H1 (cell line): ENCODE measurements around the gene ARHGEF25. TPM values are rescaled to one million over a fixed set of nuclear protein-coding genes. Genes with fewer than 3 reads are reported as not detected.

Experiments
- BCL11A ChIP-seq, 2 experiments: IDR thresholded peaks; one replicate each; pipeline ENCODE4 v1.6.1; 2011; ENCODE audit warnings: low read depth in 2 of 2, low read length in 2 of 2, mild to moderate bottlenecking in 2 of 2
- BRCA1 ChIP-seq: IDR thresholded peaks from 2 replicates; pipeline ENCODE4 v1.6.1; 2012; ENCODE audit warnings: low read depth, low read length, improper control_type of control experiment
- NANOG ChIP-seq: IDR thresholded peaks from 2 replicates; pipeline ENCODE4 v1.6.1; 2011; ENCODE audit warnings: low read length, low read depth, mild to moderate bottlenecking, inconsistent platforms; ENCODE audit not compliant: insufficient read depth, poor library complexity, severe bottlenecking
- NRF1 ChIP-seq: IDR thresholded peaks from 2 replicates; pipeline ENCODE4 v1.6.1; 2011; ENCODE audit warnings: mild to moderate bottlenecking, low read depth, low read length, improper control_type of control experiment
- SUZ12 ChIP-seq: fragments of 200-600 bp; sonication (generic); IDR thresholded peaks from 2 replicates; pipeline ENCODE4 v1.6.1; 2012; ENCODE audit warnings: mild to moderate bottlenecking, inconsistent platforms, low read length, moderate library complexity, mixed read lengths
- TAF1 ChIP-seq: IDR thresholded peaks from 2 replicates; pipeline ENCODE4 v1.6.1; 2011; ENCODE audit warnings: mild to moderate bottlenecking, low read depth, low read length
- polyA plus RNA-seq, 7 experiments: library from polyadenylated mRNA; depleted of rRNA in 3 of 7; stranded (reverse) in 5 of 7; unstranded in 2 of 7; fragments of >200 nt in 5 of 7; fragments of 200-250 nt in 2 of 7; gene quantifications; 1 replicate in 5 of 7; 2 replicates in 1 of 7; 4 replicates in 1 of 7; pipeline versions ENCODE4 v1.2.1 to v1.2.3, GENCODE V29; 2011 to 2013; ENCODE audit warnings: missing spikeins in 2 of 7, mixed read lengths in 2 of 7
- total RNA-seq: library from RNA; stranded (reverse); fragmentation: NEBNext Ultra II Directional; extraction: Animal tissue kit (Norgen Biotek cat#: 25700); gene quantifications from 2 replicates; pipeline ENCODE4 v1.2.1, GENCODE V29; 2021
- TF ChIP-seq, protein P1 (sequence below): fragments of 300-600 bp; sonication (generic); IDR thresholded peaks from 2 replicates; pipeline ENCODE4 v1.7.1; 2012; ENCODE audit warnings: low read length, moderate library complexity, mild to moderate bottlenecking, inconsistent platforms; ENCODE audit not compliant: insufficient replicate concordance
- TF ChIP-seq, protein P2 (sequence below): IDR thresholded peaks from 2 replicates; pipeline ENCODE4 v1.6.1; 2011; ENCODE audit warnings: low read depth, mild to moderate bottlenecking, low read length; ENCODE audit not compliant: insufficient read depth

Gene ARHGEF25
- total and polyA plus RNA-seq, 2 of the 8 experiments (the other 6 are each of a cell fraction or from before 2014, with no cell fraction given) = 5.9 to 8.8 TPM

DNA sequence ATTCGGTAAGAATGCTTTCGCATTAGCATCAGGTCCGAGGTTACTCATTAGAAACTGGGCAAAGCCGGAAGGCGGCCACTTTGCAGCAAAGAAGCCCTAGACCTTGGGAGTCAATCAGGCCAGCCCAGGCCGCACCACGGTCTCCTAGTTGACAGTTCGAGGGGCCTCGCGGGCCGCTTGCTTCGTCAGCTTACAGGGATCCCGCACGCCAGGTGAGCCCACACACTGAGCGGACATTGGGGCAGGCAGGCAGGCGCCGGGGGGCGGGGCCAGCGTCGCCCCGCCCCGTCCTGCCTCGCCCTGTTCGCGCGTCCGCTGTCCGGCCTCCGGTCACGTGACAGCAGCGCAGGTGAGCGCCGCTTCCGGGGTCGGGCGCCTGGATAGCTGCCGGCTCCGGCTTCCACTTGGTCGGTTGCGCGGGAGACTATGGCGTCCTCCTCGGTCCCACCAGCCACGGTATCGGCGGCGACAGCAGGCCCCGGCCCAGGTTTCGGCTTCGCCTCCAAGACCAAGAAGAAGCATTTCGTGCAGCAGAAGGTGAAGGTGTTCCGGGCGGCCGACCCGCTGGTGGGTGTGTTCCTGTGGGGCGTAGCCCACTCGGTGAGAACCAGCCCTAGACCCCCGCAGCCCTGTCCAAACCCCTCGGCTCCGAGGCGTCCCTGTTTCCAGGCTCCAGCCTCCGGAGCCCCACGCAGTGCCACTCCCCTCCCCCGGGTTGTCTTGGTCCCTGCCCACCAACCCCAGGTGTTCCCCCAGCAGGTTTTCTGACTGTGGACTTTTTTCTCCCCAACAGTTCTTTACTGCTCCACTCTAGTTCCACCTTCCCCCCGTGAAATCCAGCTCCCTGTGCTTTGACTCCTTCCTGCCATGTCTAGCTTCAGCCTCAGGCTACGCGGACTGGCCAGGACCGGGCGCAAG is 20.1 kb upstream of the ARHGEF25 start, which contains the start of gene PIP4K2C (continued):
- no peak; the same call in 1 of the 2 replicates for TF ChIP-seq SUZ12
- TF ChIP-seq NRF1 = no peak
- TF ChIP-seq BCL11A (IDR thresholded peaks at IDR 0.05; ENCODE audit: low read depth in 2 of 2, low read length in 2 of 2) = no peak
- no peak for TF ChIP-seq NANOG
- TF ChIP-seq, protein P1, sequence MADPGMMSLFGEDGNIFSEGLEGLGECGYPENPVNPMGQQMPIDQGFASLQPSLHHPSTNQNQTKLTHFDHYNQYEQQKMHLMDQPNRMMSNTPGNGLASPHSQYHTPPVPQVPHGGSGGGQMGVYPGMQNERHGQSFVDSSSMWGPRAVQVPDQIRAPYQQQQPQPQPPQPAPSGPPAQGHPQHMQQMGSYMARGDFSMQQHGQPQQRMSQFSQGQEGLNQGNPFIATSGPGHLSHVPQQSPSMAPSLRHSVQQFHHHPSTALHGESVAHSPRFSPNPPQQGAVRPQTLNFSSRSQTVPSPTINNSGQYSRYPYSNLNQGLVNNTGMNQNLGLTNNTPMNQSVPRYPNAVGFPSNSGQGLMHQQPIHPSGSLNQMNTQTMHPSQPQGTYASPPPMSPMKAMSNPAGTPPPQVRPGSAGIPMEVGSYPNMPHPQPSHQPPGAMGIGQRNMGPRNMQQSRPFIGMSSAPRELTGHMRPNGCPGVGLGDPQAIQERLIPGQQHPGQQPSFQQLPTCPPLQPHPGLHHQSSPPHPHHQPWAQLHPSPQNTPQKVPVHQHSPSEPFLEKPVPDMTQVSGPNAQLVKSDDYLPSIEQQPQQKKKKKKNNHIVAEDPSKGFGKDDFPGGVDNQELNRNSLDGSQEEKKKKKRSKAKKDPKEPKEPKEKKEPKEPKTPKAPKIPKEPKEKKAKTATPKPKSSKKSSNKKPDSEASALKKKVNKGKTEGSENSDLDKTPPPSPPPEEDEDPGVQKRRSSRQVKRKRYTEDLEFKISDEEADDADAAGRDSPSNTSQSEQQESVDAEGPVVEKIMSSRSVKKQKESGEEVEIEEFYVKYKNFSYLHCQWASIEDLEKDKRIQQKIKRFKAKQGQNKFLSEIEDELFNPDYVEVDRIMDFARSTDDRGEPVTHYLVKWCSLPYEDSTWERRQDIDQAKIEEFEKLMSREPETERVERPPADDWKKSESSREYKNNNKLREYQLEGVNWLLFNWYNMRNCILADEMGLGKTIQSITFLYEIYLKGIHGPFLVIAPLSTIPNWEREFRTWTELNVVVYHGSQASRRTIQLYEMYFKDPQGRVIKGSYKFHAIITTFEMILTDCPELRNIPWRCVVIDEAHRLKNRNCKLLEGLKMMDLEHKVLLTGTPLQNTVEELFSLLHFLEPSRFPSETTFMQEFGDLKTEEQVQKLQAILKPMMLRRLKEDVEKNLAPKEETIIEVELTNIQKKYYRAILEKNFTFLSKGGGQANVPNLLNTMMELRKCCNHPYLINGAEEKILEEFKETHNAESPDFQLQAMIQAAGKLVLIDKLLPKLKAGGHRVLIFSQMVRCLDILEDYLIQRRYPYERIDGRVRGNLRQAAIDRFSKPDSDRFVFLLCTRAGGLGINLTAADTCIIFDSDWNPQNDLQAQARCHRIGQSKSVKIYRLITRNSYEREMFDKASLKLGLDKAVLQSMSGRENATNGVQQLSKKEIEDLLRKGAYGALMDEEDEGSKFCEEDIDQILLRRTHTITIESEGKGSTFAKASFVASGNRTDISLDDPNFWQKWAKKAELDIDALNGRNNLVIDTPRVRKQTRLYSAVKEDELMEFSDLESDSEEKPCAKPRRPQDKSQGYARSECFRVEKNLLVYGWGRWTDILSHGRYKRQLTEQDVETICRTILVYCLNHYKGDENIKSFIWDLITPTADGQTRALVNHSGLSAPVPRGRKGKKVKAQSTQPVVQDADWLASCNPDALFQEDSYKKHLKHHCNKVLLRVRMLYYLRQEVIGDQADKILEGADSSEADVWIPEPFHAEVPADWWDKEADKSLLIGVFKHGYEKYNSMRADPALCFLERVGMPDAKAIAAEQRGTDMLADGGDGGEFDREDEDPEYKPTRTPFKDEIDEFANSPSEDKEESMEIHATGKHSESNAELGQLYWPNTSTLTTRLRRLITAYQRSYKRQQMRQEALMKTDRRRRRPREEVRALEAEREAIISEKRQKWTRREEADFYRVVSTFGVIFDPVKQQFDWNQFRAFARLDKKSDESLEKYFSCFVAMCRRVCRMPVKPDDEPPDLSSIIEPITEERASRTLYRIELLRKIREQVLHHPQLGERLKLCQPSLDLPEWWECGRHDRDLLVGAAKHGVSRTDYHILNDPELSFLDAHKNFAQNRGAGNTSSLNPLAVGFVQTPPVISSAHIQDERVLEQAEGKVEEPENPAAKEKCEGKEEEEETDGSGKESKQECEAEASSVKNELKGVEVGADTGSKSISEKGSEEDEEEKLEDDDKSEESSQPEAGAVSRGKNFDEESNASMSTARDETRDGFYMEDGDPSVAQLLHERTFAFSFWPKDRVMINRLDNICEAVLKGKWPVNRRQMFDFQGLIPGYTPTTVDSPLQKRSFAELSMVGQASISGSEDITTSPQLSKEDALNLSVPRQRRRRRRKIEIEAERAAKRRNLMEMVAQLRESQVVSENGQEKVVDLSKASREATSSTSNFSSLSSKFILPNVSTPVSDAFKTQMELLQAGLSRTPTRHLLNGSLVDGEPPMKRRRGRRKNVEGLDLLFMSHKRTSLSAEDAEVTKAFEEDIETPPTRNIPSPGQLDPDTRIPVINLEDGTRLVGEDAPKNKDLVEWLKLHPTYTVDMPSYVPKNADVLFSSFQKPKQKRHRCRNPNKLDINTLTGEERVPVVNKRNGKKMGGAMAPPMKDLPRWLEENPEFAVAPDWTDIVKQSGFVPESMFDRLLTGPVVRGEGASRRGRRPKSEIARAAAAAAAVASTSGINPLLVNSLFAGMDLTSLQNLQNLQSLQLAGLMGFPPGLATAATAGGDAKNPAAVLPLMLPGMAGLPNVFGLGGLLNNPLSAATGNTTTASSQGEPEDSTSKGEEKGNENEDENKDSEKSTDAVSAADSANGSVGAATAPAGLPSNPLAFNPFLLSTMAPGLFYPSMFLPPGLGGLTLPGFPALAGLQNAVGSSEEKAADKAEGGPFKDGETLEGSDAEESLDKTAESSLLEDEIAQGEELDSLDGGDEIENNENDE = no peak
- TF ChIP-seq TAF1 = peak; percentile 72
- TF ChIP-seq, protein P2, sequence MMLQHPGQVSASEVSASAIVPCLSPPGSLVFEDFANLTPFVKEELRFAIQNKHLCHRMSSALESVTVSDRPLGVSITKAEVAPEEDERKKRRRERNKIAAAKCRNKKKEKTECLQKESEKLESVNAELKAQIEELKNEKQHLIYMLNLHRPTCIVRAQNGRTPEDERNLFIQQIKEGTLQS = no peak
- no peak for TF ChIP-seq BRCA1
